Upper lobe of right lung (tissue), 1 donor: ENCODE data around the gene STK32C. TPM values are rescaled to one million over a fixed set of nuclear protein-coding genes. Genes with fewer than 3 reads are reported as not detected.
"Not testable (repeated sequence)": the region's sequence is repeated elsewhere in the genome, so short reads cannot be mapped to it uniquely, and the experiment has no call there.

Experiments used
- ATAC-seq: fragments of 200-7000 bp; cut with Tn5 transposase; one replicate; pipeline ENCODE4 v1.9.1; 2020; ENCODE audit warnings: mild to moderate bottlenecking, moderate library complexity
- DNase-seq: peaks from one replicate; pipeline ENCODE4 v3.0.0-alpha.2; 2020
- H3K27ac ChIP-seq: fragments of 200-600 bp; one replicate; pipeline ENCODE4 v1.8.0; 2022
- H3K27me3 ChIP-seq: fragments of 200-600 bp; one replicate; pipeline ENCODE4 v1.8.0; 2022; ENCODE audit warnings: mild to moderate bottlenecking
- H3K36me3 ChIP-seq: fragments of 200-600 bp; one replicate; pipeline ENCODE4 v1.8.0; 2022
- H3K4me1 ChIP-seq: fragments of 200-600 bp; one replicate; pipeline ENCODE4 v1.8.0; 2022
- H3K4me3 ChIP-seq: fragments of 200-600 bp; one replicate; pipeline ENCODE4 v1.8.0; 2022; ENCODE audit warnings: mild to moderate bottlenecking
- H3K9me3 ChIP-seq: fragments of 200-600 bp; one replicate; pipeline ENCODE4 v1.8.0; 2022
- intact Hi-C: fragments of 100-400 bp; cut with DNase I; formaldehyde crosslinking; loops from one replicate; pipeline ENCODE4 v1.11.0; 2022
- total RNA-seq: library from RNA; stranded (reverse); fragmentation: NEBNext Ultra II Directional; extraction: Animal tissue kit (Norgen Biotek cat#: 25700); gene quantifications from one replicate; pipeline ENCODE4 v1.2.1, GENCODE V29; 2021
- TF ChIP-seq, protein P1 (sequence below): fragments of 200-600 bp; IDR thresholded peaks from one replicate; pipeline ENCODE4 v1.8.0; 2022; ENCODE audit warnings: antibody characterized with exemption
- donor health status: DM: no; HTN: yes; CAD: no; lungs with severe emphysema.

The STK32C gene
- total RNA-seq, 1 donor from 2014 or later: 13.2 TPM

DNA sequence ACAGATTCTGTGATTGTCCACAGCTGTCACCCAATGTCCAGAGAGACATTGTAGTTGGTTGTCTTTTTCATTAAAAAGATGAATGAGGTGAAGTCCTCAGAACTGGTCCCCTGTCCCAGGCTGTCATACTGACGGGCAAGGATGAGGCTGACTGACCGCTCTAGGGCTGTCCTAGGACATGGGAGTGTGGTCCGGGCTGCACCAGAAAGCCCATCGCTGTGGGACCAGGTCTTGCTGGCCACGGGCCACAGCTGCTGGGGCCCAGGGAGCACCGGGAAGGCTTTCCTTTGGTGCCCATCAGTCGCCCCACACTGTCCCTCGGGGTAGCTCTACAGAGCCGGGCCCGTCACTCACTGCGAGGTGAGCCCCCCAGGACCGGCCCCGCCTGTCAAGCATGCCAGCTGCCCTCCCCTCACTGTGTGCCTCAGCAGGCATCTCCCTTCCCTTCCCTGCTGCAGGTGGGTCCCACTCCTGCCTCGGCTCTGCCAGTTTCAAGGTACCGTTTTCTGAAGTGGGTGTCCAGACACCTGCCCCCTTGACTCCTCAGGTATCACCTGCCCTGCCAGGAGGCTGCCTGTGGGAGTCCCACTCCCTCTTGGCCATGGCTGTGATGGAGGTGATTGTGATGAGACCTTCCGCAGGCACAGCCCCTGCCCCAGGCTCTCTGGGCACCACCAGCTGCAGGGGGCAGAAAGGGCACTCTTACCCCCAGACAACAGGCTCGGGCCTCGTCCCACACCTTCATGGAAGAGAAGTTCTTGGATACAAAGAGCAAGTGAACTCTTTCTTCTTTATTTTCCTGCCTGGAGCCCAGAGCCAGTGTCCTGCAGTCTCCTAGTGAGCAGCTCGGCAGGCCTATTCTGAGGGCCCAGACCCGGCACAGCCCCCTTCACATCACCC is 46.0 kb upstream of the STK32C start:
- H3K4me1 ChIP-seq: no peaks in the 10 kb centered on the region
- H3K27me3 ChIP-seq: no peaks in the 10 kb centered on the region
- intact Hi-C loops: loop anchor here (5.0 kb wide), 1 partner anchor 126 kb away; no protein-coding TSS in a partner anchor
- TF ChIP-seq, protein P1, sequence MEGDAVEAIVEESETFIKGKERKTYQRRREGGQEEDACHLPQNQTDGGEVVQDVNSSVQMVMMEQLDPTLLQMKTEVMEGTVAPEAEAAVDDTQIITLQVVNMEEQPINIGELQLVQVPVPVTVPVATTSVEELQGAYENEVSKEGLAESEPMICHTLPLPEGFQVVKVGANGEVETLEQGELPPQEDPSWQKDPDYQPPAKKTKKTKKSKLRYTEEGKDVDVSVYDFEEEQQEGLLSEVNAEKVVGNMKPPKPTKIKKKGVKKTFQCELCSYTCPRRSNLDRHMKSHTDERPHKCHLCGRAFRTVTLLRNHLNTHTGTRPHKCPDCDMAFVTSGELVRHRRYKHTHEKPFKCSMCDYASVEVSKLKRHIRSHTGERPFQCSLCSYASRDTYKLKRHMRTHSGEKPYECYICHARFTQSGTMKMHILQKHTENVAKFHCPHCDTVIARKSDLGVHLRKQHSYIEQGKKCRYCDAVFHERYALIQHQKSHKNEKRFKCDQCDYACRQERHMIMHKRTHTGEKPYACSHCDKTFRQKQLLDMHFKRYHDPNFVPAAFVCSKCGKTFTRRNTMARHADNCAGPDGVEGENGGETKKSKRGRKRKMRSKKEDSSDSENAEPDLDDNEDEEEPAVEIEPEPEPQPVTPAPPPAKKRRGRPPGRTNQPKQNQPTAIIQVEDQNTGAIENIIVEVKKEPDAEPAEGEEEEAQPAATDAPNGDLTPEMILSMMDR: no peak
- H3K36me3 ChIP-seq: peaks cover 3% of the 10 kb centered on the region
- H3K9me3 ChIP-seq: no peaks in the 10 kb centered on the region
- H3K27ac ChIP-seq: no peak overlapping the region
- no peak overlapping the region for H3K4me3 ChIP-seq
- no peak for ATAC-seq
- DNase-seq: peak; percentile 52

DNA sequence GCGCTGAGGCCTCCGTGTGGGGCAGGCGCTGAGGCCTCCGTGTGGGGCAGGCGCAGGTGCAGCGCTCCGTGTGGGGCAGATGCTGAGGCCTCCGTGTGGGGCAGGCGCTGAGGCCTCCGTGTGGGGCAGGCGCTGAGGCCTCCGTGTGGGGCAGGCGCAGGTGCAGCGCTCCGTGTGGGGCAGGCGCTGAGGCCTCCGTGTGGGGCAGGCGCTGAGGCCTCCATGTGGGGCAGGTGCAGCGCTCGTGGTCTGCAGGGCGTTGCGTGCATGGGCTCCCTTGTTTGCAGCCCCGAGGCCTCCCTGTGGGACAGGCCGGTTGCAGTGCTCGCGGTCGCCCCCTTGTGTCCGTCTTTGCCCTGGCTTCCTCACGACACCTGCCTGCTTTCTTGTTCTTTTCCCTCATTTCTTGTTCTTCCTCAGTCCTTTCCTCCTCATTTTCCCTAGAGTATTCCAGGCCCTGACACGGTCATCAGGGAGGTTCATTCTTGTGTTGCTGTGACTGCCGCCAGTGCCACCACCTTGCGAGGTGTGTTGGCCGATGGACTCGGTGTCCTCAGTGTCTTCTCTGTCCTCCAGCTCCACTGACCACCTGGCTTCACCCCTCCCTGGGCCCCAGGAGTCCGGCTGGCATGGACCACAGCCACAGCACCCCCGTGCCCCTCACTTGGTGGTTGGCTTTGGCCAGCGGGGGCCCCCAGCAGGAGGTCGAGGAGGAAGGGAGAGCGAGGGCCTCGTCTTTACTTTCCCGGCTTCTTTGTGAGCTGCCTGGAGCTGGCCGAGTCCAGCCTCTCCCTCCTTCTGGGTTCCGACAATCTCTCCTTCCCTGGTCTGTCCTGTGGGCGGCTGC is 44.9 kb upstream of the STK32C start:
- TF ChIP-seq, protein P1: peak; percentile 75
- ATAC-seq: peak; percentile 83

GRCh38 chr10:132351611-132352010 is 43.9 kb upstream of the STK32C start:
- TF ChIP-seq, protein P1: no peak
- H3K27ac ChIP-seq: no peak overlapping the region
- no peak overlapping the region for H3K4me3 ChIP-seq
- intact Hi-C loops: loop anchor here (5.0 kb wide), 1 partner anchor 124 kb away; no protein-coding TSS in a partner anchor
- H3K4me1 ChIP-seq: no peaks in the 10 kb centered on the region
- H3K9me3 ChIP-seq: no peaks in the 10 kb centered on the region
- peaks cover 3% of the 10 kb centered on the region for H3K36me3 ChIP-seq
- DNase-seq: peak; percentile 42
- no peak for ATAC-seq
- no peaks in the 10 kb centered on the region for H3K27me3 ChIP-seq

More for the DNA sequence above, 44.9 kb upstream of the STK32C start:
- not testable (repeated sequence) for H3K36me3 ChIP-seq, H3K4me3 ChIP-seq, H3K27ac ChIP-seq, H3K27me3 ChIP-seq, H3K4me1 ChIP-seq, H3K9me3 ChIP-seq
- peak; percentile 86 for DNase-seq
- intact Hi-C loops: loop anchor here (5.0 kb wide), 1 partner anchor 125 kb away; no protein-coding TSS in a partner anchor

DNA sequence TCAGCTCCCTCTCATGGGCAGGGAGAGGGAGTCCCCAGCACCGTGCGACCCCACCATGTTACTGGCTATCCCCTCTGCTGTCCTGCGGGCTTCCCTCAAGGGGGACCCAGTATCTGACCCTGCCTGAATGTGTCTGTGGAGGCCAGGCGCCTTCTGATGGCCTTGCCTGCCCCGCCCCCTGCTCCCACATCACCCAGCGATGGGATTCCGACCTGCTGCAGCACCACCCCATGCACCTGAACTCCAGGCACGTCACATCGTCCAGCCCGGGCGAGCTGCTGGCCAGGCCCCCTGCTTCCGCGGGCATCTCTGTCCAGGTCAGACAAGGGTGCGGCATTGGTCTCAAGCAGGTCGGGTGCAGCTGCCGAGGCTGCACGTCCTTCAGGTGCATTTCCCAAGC is 43.2 kb upstream of the STK32C start:
- no peaks in the 10 kb centered on the region for H3K27me3 ChIP-seq
- TF ChIP-seq, protein P1: no peak
- intact Hi-C loops: loop anchor here (5.0 kb wide), 1 partner anchor 124 kb away; no protein-coding TSS in a partner anchor
- H3K4me3 ChIP-seq: no peak overlapping the region
- H3K4me1 ChIP-seq: no peaks in the 10 kb centered on the region
- no peak overlapping the region for H3K27ac ChIP-seq
- ATAC-seq (no peak), DNase-seq (peak; percentile 64)
- peaks cover 3% of the 10 kb centered on the region for H3K36me3 ChIP-seq
- no peaks in the 10 kb centered on the region for H3K9me3 ChIP-seq

DNA sequence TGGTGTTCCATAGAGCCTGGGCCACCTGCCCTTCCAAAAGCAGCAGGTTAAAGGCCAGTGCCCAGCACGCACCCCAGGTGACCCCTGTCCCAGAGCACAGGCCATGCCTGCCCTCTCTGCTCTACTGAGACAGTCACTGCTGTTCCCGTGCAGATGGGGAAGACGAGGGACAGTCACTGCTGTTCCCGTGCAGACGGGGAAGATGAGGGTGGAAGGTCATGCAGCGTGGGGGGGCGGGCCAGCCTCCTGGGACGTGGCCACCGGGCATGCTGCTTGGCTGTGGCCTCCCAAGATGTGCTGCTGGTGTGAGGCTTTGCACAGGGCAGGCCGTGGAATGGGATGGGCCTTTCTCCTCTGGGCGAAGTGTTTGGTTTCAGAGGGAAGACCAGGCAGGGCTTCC is 42.6 kb upstream of the STK32C start:
- DNase-seq (peak; percentile 56), ATAC-seq (no peak)
- TF ChIP-seq, protein P1: no peak
- Histone ChIP-seq H3K4me3 (no peak overlapping the region), H3K4me1 (no peaks in the 10 kb centered on the region), H3K36me3 (peaks cover 3% of the 10 kb centered on the region), H3K27me3 (no peaks in the 10 kb centered on the region), H3K27ac (no peak overlapping the region), H3K9me3 (no peaks in the 10 kb centered on the region)
- intact Hi-C loops: loop anchor here (5.0 kb wide), 1 partner anchor 123 kb away; no protein-coding TSS in a partner anchor
